Measurements from ENCODE around the gene FARP1. TPM values are rescaled to one million over a fixed set of nuclear protein-coding genes. Genes with fewer than 3 reads are reported as not detected.

FARP1 gene
- total RNA-seq, 1 donor from 2014 or later, result 17.7 TPM

GRCh38 chr13:98494769-98495168 is 351.9 kb downstream of the FARP1 start:
- Histone ChIP-seq H3K9me3 (no peaks in the 10 kb centered on the region), H3K27me3 (no peaks in the 10 kb centered on the region), H3K36me3 (peaks cover 0 to 5% of the 10 kb centered on the region in 2 donors), H3K4me1 (peaks cover 92% of the 10 kb centered on the region), H3K27ac (peak overlapping the region; percentile 85), H3K4me3 (no peak overlapping the region)
- intact Hi-C loops (cut with DNase I), result loop anchor here (5.0 kb wide), 1 partner anchor 42 kb away; no protein-coding TSS in a partner anchor
- no peak for TF ChIP-seq CTCF (IDR thresholded peaks at IDR 0.05)
- TF ChIP-seq POLR2AphosphoS5 (IDR thresholded peaks at IDR 0.05; ENCODE audit: insufficient read depth in 1 of 2, low read depth in 1 of 2), result no peak
- TF ChIP-seq POLR2A (IDR thresholded peaks at IDR 0.05), result no peak
- no peak for DNase-seq (ENCODE audit: extremely low spot score in 2 of 2)

GRCh38 chr13:98495627-98496478 is 353.0 kb downstream of the FARP1 start:
- DNase-seq (ENCODE audit: extremely low spot score in 2 of 2), result no peak
- peak overlapping the region; percentile 6 to 14 for H3K4me3 ChIP-seq

GRCh38 chr13:98496479-98496791 is 353.5 kb downstream of the FARP1 start:
- TF ChIP-seq CTCF (IDR thresholded peaks at IDR 0.05), result no peak
- peak; percentile 10 to 49 for TF ChIP-seq POLR2AphosphoS5 (IDR thresholded peaks at IDR 0.05; ENCODE audit: insufficient read depth in 1 of 2, low read depth in 1 of 2)
- Histone ChIP-seq H3K27ac (peak overlapping the region; percentile 85), H3K4me3 (no peak overlapping the region), H3K27me3 (no peaks in the 10 kb centered on the region), H3K36me3 (peaks cover 0 to 5% of the 10 kb centered on the region in 2 donors), H3K4me1 (peaks cover 90% of the 10 kb centered on the region), H3K9me3 (no peaks in the 10 kb centered on the region)
- no peak for DNase-seq (ENCODE audit: extremely low spot score in 2 of 2)
- intact Hi-C loops (cut with DNase I), result loop anchor here (5.0 kb wide), 1 partner anchor 44 kb away; no protein-coding TSS in a partner anchor

More at GRCh38 chr13:98495627-98496478, 353.0 kb downstream of the FARP1 start:
- H3K36me3 ChIP-seq, result peaks cover 0 to 5% of the 10 kb centered on the region in 2 donors
- H3K9me3 ChIP-seq, result no peaks in the 10 kb centered on the region
- peak overlapping the region; percentile 85 for H3K27ac ChIP-seq
- TF ChIP-seq CTCF (IDR thresholded peaks at IDR 0.05), result no peak
- no peak for TF ChIP-seq POLR2A (IDR thresholded peaks at IDR 0.05)
- TF ChIP-seq POLR2AphosphoS5 (IDR thresholded peaks at IDR 0.05; ENCODE audit: insufficient read depth in 1 of 2, low read depth in 1 of 2), result peak; percentile 49 to 66
- intact Hi-C loops (cut with DNase I), result loop anchor here (5.0 kb wide), 1 partner anchor 44 kb away; no protein-coding TSS in a partner anchor
- no peaks in the 10 kb centered on the region for H3K27me3 ChIP-seq
- peaks cover 91% of the 10 kb centered on the region for H3K4me1 ChIP-seq

- Histone ChIP-seq H3K4me1 (peaks cover 93% of the 10 kb centered on the region), H3K27ac (peak overlapping the region; percentile 85), H3K9me3 (no peaks in the 10 kb centered on the region), H3K36me3 (peaks cover 0 to 5% of the 10 kb centered on the region in 2 donors), H3K4me3 (peak overlapping the region in 1 of 2 donors; percentile 28), H3K27me3 (no peaks in the 10 kb centered on the region)
- intact Hi-C loops (cut with DNase I), result loop anchor here (5.0 kb wide), 1 partner anchor 45 kb away; no protein-coding TSS in a partner anchor
- no peak for DNase-seq (ENCODE audit: extremely low spot score in 2 of 2)
- TF ChIP-seq POLR2AphosphoS5 (IDR thresholded peaks at IDR 0.05; ENCODE audit: insufficient read depth in 1 of 2, low read depth in 1 of 2), result no peak
- no peak for TF ChIP-seq CTCF (IDR thresholded peaks at IDR 0.05)
- TF ChIP-seq POLR2A (IDR thresholded peaks at IDR 0.05), result no peak
These were observed 354.1 kb downstream of the FARP1 start for GRCh38 chr13:98496966-98497365.

GRCh38 chr13:98500963-98501421 is 358.1 kb downstream of the FARP1 start:
- TF ChIP-seq POLR2AphosphoS5 (IDR thresholded peaks at IDR 0.05; ENCODE audit: insufficient read depth in 1 of 2, low read depth in 1 of 2) (no peak), CTCF (IDR thresholded peaks at IDR 0.05) (no peak), POLR2A (IDR thresholded peaks at IDR 0.05) (no peak)
- DNase-seq (ENCODE audit: extremely low spot score in 2 of 2), result no peak
- H3K27ac ChIP-seq, result no peak overlapping the region

More at GRCh38 chr13:98500963-98501421, 358.1 kb downstream of the FARP1 start:
- Histone ChIP-seq H3K9me3 (no peaks in the 10 kb centered on the region), H3K4me1 (peaks cover 96% of the 10 kb centered on the region), H3K4me3 (no peak overlapping the region), H3K27me3 (no peaks in the 10 kb centered on the region), H3K36me3 (peaks cover 0 to 5% of the 10 kb centered on the region in 2 donors)
- intact Hi-C loops (cut with DNase I), result no loop called here
